SK-N-SH (cell line): ENCODE measurements around the gene GPR37L1. TPM values are rescaled to one million over a fixed set of nuclear protein-coding genes. Genes with fewer than 3 reads are reported as not detected.

ENCODE experiments used
- CTCF ChIA-PET: fragments of 300-600, 350-600 bp; formaldehyde crosslinking; extraction: SDS; loops from one replicate; lab custom pipeline; 2021; lab: Yijun Ruan, JAX
- POLR2A ChIA-PET: fragments of 350-600 bp; sonication (Branson Sonifier 250); formaldehyde crosslinking; extraction: SDS; loops from one replicate; lab custom pipeline; 2020; ENCODE audit warnings: antibody characterized with exemption, inconsistent platforms; lab: Yijun Ruan, JAX
- DNase-seq: peaks from one replicate; pipeline ENCODE4 v3.0.0; 2012
- H2AFZ ChIP-seq: fragments of 200-600 bp; sonication (generic); 2 replicates; pipeline ENCODE4 v1.8.1; 2016; ENCODE audit warnings: antibody characterized with exemption, mild to moderate bottlenecking, low read depth
- H3F3A ChIP-seq: fragments of 200-600 bp; sonication (generic); replicated peaks from 2 replicates; pipeline ENCODE3; 2016; ENCODE audit warnings: antibody characterized with exemption, mild to moderate bottlenecking; ENCODE audit not compliant: insufficient read depth
- H3K27ac ChIP-seq, 2 experiments: fragments of 200-500 bp in 1 of 2; fragments of 200-600 bp in 1 of 2; sonication (Bioruptor generic) in 1 of 2; sonication (generic), shearing (Covaris generic) in 1 of 2; 2 replicates each; pipeline versions ENCODE4 v1.5.1 to v1.6.1; 2014 to 2016; ENCODE audit warnings: low read depth in 2 of 2, inconsistent platforms in 1 of 2, low read length in 1 of 2, mild to moderate bottlenecking in 1 of 2, mixed read lengths in 1 of 2
- H3K27me3 ChIP-seq: fragments of 200-600 bp; sonication (generic), shearing (Covaris generic); 2 replicates; pipeline ENCODE4 v1.6.1; 2016; ENCODE audit warnings: mixed run types; ENCODE audit not compliant: insufficient read depth
- H3K36me3 ChIP-seq, 2 experiments: fragments of 200-500 bp in 1 of 2; fragments of 200-600 bp in 1 of 2; sonication (Bioruptor generic) in 1 of 2; sonication (generic) in 1 of 2; replicated peaks in 1 of 2; 2 replicates each; pipeline versions ENCODE3 to v1.5.1; 2014 to 2016; ENCODE audit warnings: low read length in 1 of 2, mild to moderate bottlenecking in 1 of 2; ENCODE audit not compliant: insufficient read depth in 2 of 2, control insufficient read depth in 1 of 2
- H3K4me1 ChIP-seq, 2 experiments: fragments of 200-500 bp in 1 of 2; fragments of 200-600 bp in 1 of 2; sonication (Bioruptor generic) in 1 of 2; sonication (generic), shearing (Covaris generic) in 1 of 2; 2 replicates each; pipeline versions ENCODE4 v1.5.1 to v1.6.1; 2014 to 2016; ENCODE audit warnings: low read depth in 1 of 2, low read length in 1 of 2, mixed run types in 1 of 2; ENCODE audit not compliant: insufficient read depth in 2 of 2, control insufficient read depth in 1 of 2
- H3K4me2 ChIP-seq: fragments of 200-600 bp; sonication (generic), shearing (Covaris generic); 2 replicates; pipeline ENCODE4 v1.6.1; 2017; ENCODE audit warnings: mixed run types
- H3K4me3 ChIP-seq, 2 experiments: fragments of 200-500 bp in 1 of 2; fragments of 200-600 bp in 1 of 2; sonication (Bioruptor generic) in 1 of 2; sonication (generic), shearing (Covaris generic) in 1 of 2; 2 replicates each; pipeline versions ENCODE4 v1.5.1 to v1.8.1; 2014 to 2016; ENCODE audit warnings: low read depth in 2 of 2, inconsistent platforms in 1 of 2, low read length in 1 of 2, mild to moderate bottlenecking in 1 of 2, mixed read lengths in 1 of 2, moderate library complexity in 1 of 2
- H3K79me2 ChIP-seq: fragments of 200-600 bp; sonication (generic); 2 replicates; pipeline ENCODE4 v1.8.1; 2017; ENCODE audit warnings: mild to moderate bottlenecking; ENCODE audit not compliant: insufficient read depth
- H3K9ac ChIP-seq: fragments of 200-600 bp; sonication (generic); 2 replicates; pipeline ENCODE4 v1.6.1; 2017; ENCODE audit warnings: mixed run types
- H3K9me2 ChIP-seq: fragments of 200-600 bp; sonication (generic); 2 replicates; pipeline ENCODE4 v1.6.1; 2017; ENCODE audit warnings: mixed run types
- H3K9me3 ChIP-seq: fragments of 200-600 bp; sonication (generic); 2 replicates; pipeline ENCODE4 v1.6.1; 2017; ENCODE audit warnings: mixed run types, mild to moderate bottlenecking, moderate library complexity
- H4K20me1 ChIP-seq: fragments of 200-600 bp; sonication (generic); 2 replicates; pipeline ENCODE4 v1.6.1; 2017; ENCODE audit warnings: mild to moderate bottlenecking, mixed run types; ENCODE audit not compliant: insufficient read depth
- EP300 ChIP-seq, 2 experiments: IDR thresholded peaks; 2 replicates each; pipeline versions ENCODE4 v1.4.0 to v1.6.1; 2012; ENCODE audit warnings: borderline replicate concordance in 1 of 2, low read depth in 1 of 2, low read length in 1 of 2
- FOXM1 ChIP-seq: IDR thresholded peaks from 2 replicates; pipeline ENCODE4 v1.4.0; 2012; ENCODE audit warnings: low read depth, mild to moderate bottlenecking
- MEF2A ChIP-seq: IDR thresholded peaks from 2 replicates; pipeline ENCODE4 v1.4.0; 2012; ENCODE audit warnings: low read depth, borderline replicate concordance
- MXI1 ChIP-seq: IDR thresholded peaks from 2 replicates; pipeline ENCODE4 v1.6.1; 2012; ENCODE audit warnings: mild to moderate bottlenecking, low read depth, low read length, improper control_type of control experiment
- NFIC ChIP-seq: IDR thresholded peaks from 2 replicates; pipeline ENCODE4 v1.4.0; 2012; ENCODE audit warnings: borderline replicate concordance
- RAD21 ChIP-seq: IDR thresholded peaks from 2 replicates; pipeline ENCODE4 v1.6.1; 2012; ENCODE audit warnings: mild to moderate bottlenecking, low read length
- RFX5 ChIP-seq: IDR thresholded peaks from 2 replicates; pipeline ENCODE4 v1.6.1; 2012; ENCODE audit warnings: mild to moderate bottlenecking, improper control_type of control experiment, low read length
- RXRA ChIP-seq: IDR thresholded peaks from 2 replicates; pipeline ENCODE4 v1.4.0; 2012; ENCODE audit warnings: low read depth, mild to moderate bottlenecking, borderline replicate concordance
- SMC3 ChIP-seq: IDR thresholded peaks from 2 replicates; pipeline ENCODE4 v1.6.1; 2012; ENCODE audit warnings: low read depth, low read length, improper control_type of control experiment
- TCF12 ChIP-seq: IDR thresholded peaks from 2 replicates; pipeline ENCODE4 v1.4.0; 2012
- USF1 ChIP-seq: IDR thresholded peaks from 2 replicates; pipeline ENCODE4 v1.4.0; 2012; ENCODE audit warnings: low read depth, borderline replicate concordance
- YY1 ChIP-seq: IDR thresholded peaks from 2 replicates; pipeline ENCODE4 v1.4.0; 2012; ENCODE audit warnings: low read depth, mild to moderate bottlenecking
- ZBTB33 ChIP-seq: IDR thresholded peaks from 2 replicates; pipeline ENCODE4 v1.4.0; 2012; ENCODE audit warnings: low read depth, borderline replicate concordance
- WGBS: methylation state at CpG from one replicate; pipeline ENCODE4 v1.1.6; 2017; ENCODE audit warnings: low lambda C conversion rate; 5-methylcytosine and 5-hydroxymethylcytosine counted together
- polyA plus RNA-seq, 3 experiments: library from polyadenylated mRNA; depleted of rRNA; stranded (reverse); fragments of >200 nt; gene quantifications; 2 replicates each; pipeline ENCODE4 v1.2.3, GENCODE V29; 2012

The GPR37L1 gene
- polyA plus RNA-seq, 1 of the 3 experiments (the other 2 are of a cell fraction): not detected

- H3K9me3 ChIP-seq: no peaks in the 10 kb centered on the region
Observed at GRCh38 chr1:202107321-202107761, 15.4 kb upstream of the GPR37L1 start.

GRCh38 chr1:202107801-202108731 lies 14.7 kb upstream of the GPR37L1 start:
- ChIA-PET CTCF (interaction anchor here (0.6 to 5.7 kb wide), 6 partner anchors 12 to 108 kb away, joined by 3 to 52 read pairs (median 4); partner anchors contain the start of gene GPR37L1), POLR2A (no interaction called here)
- Histone ChIP-seq H4K20me1 (no peaks in the 10 kb centered on the region), H3K9me3 (no peaks in the 10 kb centered on the region), H3K79me2 (no peaks in the 10 kb centered on the region), H3K27me3 (no peaks in the 10 kb centered on the region), H2AFZ (no peak overlapping the region), H3K9ac (no peak overlapping the region), H3K4me2 (no peak overlapping the region), H3K4me1 (peaks cover 2 to 14% of the 10 kb centered on the region in 2 experiments; a peak in 2 of 4 replicates), H3F3A (no peaks in the 10 kb centered on the region), H3K36me3 (no peaks in the 10 kb centered on the region), H3K27ac (no peak overlapping the region), H3K4me3 (no peak overlapping the region), H3K9me2 (no peaks in the 10 kb centered on the region)
- DNase-seq: no peak
- TF ChIP-seq ZBTB33: no peak
- 77% methylated on average over 10 of the region's 13 CpGs for WGBS

More at GRCh38 chr1:202107321-202107761, 15.4 kb upstream of the GPR37L1 start:
- H3F3A ChIP-seq: no peaks in the 10 kb centered on the region
- CTCF ChIA-PET: interaction anchor here (1.0 to 5.7 kb wide), 6 partner anchors 13 to 108 kb away, joined by 3 to 52 read pairs (median 7); partner anchors contain the start of genes ELF3 and GPR37L1
- TF ChIP-seq EP300 (IDR thresholded peaks at IDR 0.05; ENCODE audit: borderline replicate concordance in 1 of 2, low read depth in 1 of 2, low read length in 1 of 2) (no peak), TCF12 (no peak)
- TF ChIP-seq, all 33 proteins: peak for 0
- no CpG with 5 or more reads among the region's 5 CpGs for WGBS
- H3K9me2 ChIP-seq: no peaks in the 10 kb centered on the region
- no peak overlapping the region for H3K4me2 ChIP-seq
- DNase-seq: no peak
- H3K27me3 ChIP-seq: no peaks in the 10 kb centered on the region
- H2AFZ ChIP-seq: no peak overlapping the region
- H3K4me1 ChIP-seq: peaks cover 0 to 10% of the 10 kb centered on the region in 2 experiments; a peak in 1 of 4 replicates
- no peak overlapping the region for H3K4me3 ChIP-seq
- no peak overlapping the region for H3K27ac ChIP-seq
- POLR2A ChIA-PET: no interaction called here
- no peaks in the 10 kb centered on the region for H3K79me2 ChIP-seq
- H3K36me3 ChIP-seq: no peaks in the 10 kb centered on the region
- H4K20me1 ChIP-seq: no peaks in the 10 kb centered on the region
- H3K9ac ChIP-seq: no peak overlapping the region

- no peaks in the 10 kb centered on the region for H3K36me3 ChIP-seq
- no peaks in the 10 kb centered on the region for H3K9me2 ChIP-seq
- no peak for DNase-seq
- H3K27me3 ChIP-seq: no peaks in the 10 kb centered on the region
- no peak overlapping the region for H2AFZ ChIP-seq
- peaks cover 6 to 20% of the 10 kb centered on the region in 2 experiments; a peak in 2 of 4 replicates for H3K4me1 ChIP-seq
- no peak overlapping the region for H3K9ac ChIP-seq
- no peaks in the 10 kb centered on the region for H3K79me2 ChIP-seq
- CTCF ChIA-PET: interaction anchor here (1.0 kb wide), 1 partner anchor 8 kb away, joined by 3 read pairs; no protein-coding TSS in a partner anchor
- H3K4me2 ChIP-seq: no peak overlapping the region
- H3K4me3 ChIP-seq: no peak overlapping the region
- POLR2A ChIA-PET: no interaction called here
- H3F3A ChIP-seq: no peaks in the 10 kb centered on the region
- no peaks in the 10 kb centered on the region for H4K20me1 ChIP-seq
- H3K27ac ChIP-seq: no peak overlapping the region
- H3K9me3 ChIP-seq: no peaks in the 10 kb centered on the region
- WGBS: 90% methylated on average over 3 of the region's 3 CpGs
- TF ChIP-seq SMC3 (no peak), MXI1 (no peak), TCF12 (no peak), YY1 (no peak), MEF2A (no peak), RAD21 (no peak), FOXM1 (no peak), NFIC (no peak), USF1 (no peak), RXRA (no peak), RFX5 (no peak)
Observed at GRCh38 chr1:202110977-202111376, 11.7 kb upstream of the GPR37L1 start.
